IMR-90 (cell line): ENCODE measurements around the gene SKP1. TPM values are rescaled to one million over a fixed set of nuclear protein-coding genes. Genes with fewer than 3 reads are reported as not detected.

Source experiments
- ATAC-seq: fragments of 200-7000 bp; cut with Tn5 transposase; 2 replicates; pipeline ENCODE4 v1.9.1; 2020; ENCODE audit warnings: low read depth, mild to moderate bottlenecking, moderate library complexity
- BruUV-seq: library from RNA; stranded (reverse); fragments of 400-500 nt; replicated peaks from 2 replicates; lab custom pipeline; 2021; lab: Mats Ljungman, UMichigan
- CTCF ChIA-PET: fragments of 300-600 bp; formaldehyde crosslinking; extraction: SDS; loops from one replicate; lab custom pipeline; 2021; ENCODE audit warnings: antibody characterized with exemption; lab: Yijun Ruan, JAX
- POLR2A ChIA-PET: fragments of 300-600 bp; sonication (Branson Sonifier 250); formaldehyde crosslinking; loops from one replicate; lab custom pipeline; 2022; ENCODE audit warnings: antibody characterized with exemption; ENCODE audit not compliant: unreplicated experiment; lab: Charles Lee
- DNase-seq: peaks from one replicate; pipeline ENCODE4 v3.0.0; 2013
- H2AFZ ChIP-seq: replicated peaks from 2 replicates; pipeline ENCODE3; 2013; ENCODE audit warnings: low read length, mild to moderate bottlenecking; ENCODE audit not compliant: poor library complexity
- H2AK5ac ChIP-seq: 2 replicates; pipeline ENCODE4 v1.6.1; 2013; ENCODE audit warnings: low read depth, low read length, inconsistent platforms
- H2AK9ac ChIP-seq: replicated peaks from 2 replicates; pipeline ENCODE3; 2013; ENCODE audit warnings: mild to moderate bottlenecking, low read depth, low read length, moderate library complexity; ENCODE audit not compliant: poor library complexity
- H2BK120ac ChIP-seq: 2 replicates; pipeline ENCODE4 v1.6.1; 2013; ENCODE audit warnings: low read depth, low read length, inconsistent platforms
- H2BK15ac ChIP-seq: 3 replicates; pipeline ENCODE4 v1.6.1; 2013; ENCODE audit warnings: low read depth, low read length, inconsistent platforms
- H2BK20ac ChIP-seq: 2 replicates; pipeline ENCODE4 v1.6.1; 2013; ENCODE audit warnings: low read depth, mild to moderate bottlenecking, inconsistent platforms, low read length, moderate library complexity
- H2BK5ac ChIP-seq: 2 replicates; pipeline ENCODE4 v1.6.1; 2013; ENCODE audit warnings: mild to moderate bottlenecking, low read depth, low read length, inconsistent platforms; ENCODE audit not compliant: poor library complexity, severe bottlenecking
- H3K14ac ChIP-seq: replicated peaks from 2 replicates; pipeline ENCODE4 v1.6.1; 2013; ENCODE audit warnings: low read depth, low read length, inconsistent platforms
- H3K18ac ChIP-seq: 2 replicates; pipeline ENCODE4 v1.6.1; 2013; ENCODE audit warnings: low read depth, low read length, control low read depth
- H3K23ac ChIP-seq: 2 replicates; pipeline ENCODE4 v1.6.1; 2013; ENCODE audit warnings: low read depth, low read length, inconsistent platforms
- H3K27ac ChIP-seq: 2 replicates; pipeline ENCODE4 v1.5.1; 2013; ENCODE audit warnings: mild to moderate bottlenecking, control low read depth, low read length; ENCODE audit not compliant: insufficient read depth
- H3K27me3 ChIP-seq: 2 replicates; pipeline ENCODE4 v1.6.1; 2013; ENCODE audit warnings: low read length; ENCODE audit not compliant: control insufficient read depth, insufficient read depth
- H3K36me3 ChIP-seq: 2 replicates; pipeline ENCODE4 v1.6.1; 2013; ENCODE audit warnings: low read length, mixed read lengths; ENCODE audit not compliant: control insufficient read depth, insufficient read depth
- H3K4ac ChIP-seq: 2 replicates; pipeline ENCODE4 v1.6.1; 2013; ENCODE audit warnings: low read depth, low read length, inconsistent platforms
- H3K4me1 ChIP-seq: 2 replicates; pipeline ENCODE4 v1.6.1; 2013; ENCODE audit warnings: low read length, mixed read lengths; ENCODE audit not compliant: control insufficient read depth, insufficient read depth
- H3K4me2 ChIP-seq: 2 replicates; pipeline ENCODE4 v1.6.1; 2013; ENCODE audit warnings: low read depth, mild to moderate bottlenecking, control low read depth, low read length, moderate library complexity
- H3K4me3 ChIP-seq: 2 replicates; pipeline ENCODE4 v1.5.1; 2013; ENCODE audit warnings: low read depth, mild to moderate bottlenecking, control low read depth, low read length, moderate library complexity; ENCODE audit not compliant: insufficient read depth
- H3K56ac ChIP-seq: 2 replicates; pipeline ENCODE4 v1.6.1; 2013; ENCODE audit warnings: low read length, inconsistent platforms; ENCODE audit not compliant: insufficient read depth; ENCODE audit errors: extremely low read depth
- H3K79me1 ChIP-seq, 2 experiments: 2 replicates each; pipeline ENCODE4 v1.6.1; 2013; ENCODE audit warnings: low read length in 2 of 2, inconsistent platforms in 1 of 2, low read depth in 1 of 2
- H3K9ac ChIP-seq: 2 replicates; pipeline ENCODE4 v1.6.1; 2013; ENCODE audit warnings: low read depth, low read length, control low read depth
- H3K9me1 ChIP-seq: 2 replicates; pipeline ENCODE4 v1.6.1; 2013; ENCODE audit warnings: low read length, inconsistent platforms; ENCODE audit not compliant: insufficient read depth
- H3K9me3 ChIP-seq: 2 replicates; pipeline ENCODE4 v1.6.1; 2013; ENCODE audit warnings: low read length; ENCODE audit not compliant: control insufficient read depth, insufficient read depth
- H4K20me1 ChIP-seq: 2 replicates; pipeline ENCODE4 v1.6.1; 2013; ENCODE audit warnings: low read length, inconsistent platforms; ENCODE audit not compliant: insufficient read depth
- H4K5ac ChIP-seq: 2 replicates; pipeline ENCODE4 v1.6.1; 2013; ENCODE audit warnings: mild to moderate bottlenecking, low read depth, low read length, control low read depth
- H4K8ac ChIP-seq, 2 experiments: 2 replicates each; pipeline ENCODE4 v1.6.1; 2013; ENCODE audit warnings: low read depth in 2 of 2, low read length in 2 of 2, control low read depth in 1 of 2, inconsistent platforms in 1 of 2
- H4K91ac ChIP-seq: 2 replicates; pipeline ENCODE4 v1.6.1; 2013; ENCODE audit warnings: low read depth, low read length, inconsistent platforms; ENCODE audit not compliant: insufficient read depth
- POLR2A ChIP-seq: IDR thresholded peaks from 2 replicates; pipeline ENCODE4 v1.6.1; 2012; ENCODE audit warnings: mild to moderate bottlenecking, low read depth, low read length
- USF2 ChIP-seq: fragments of 150-350 bp; IDR thresholded peaks from 2 replicates; pipeline ENCODE4 v1.6.1; 2017; ENCODE audit warnings: mild to moderate bottlenecking, antibody characterized with exemption, low read length, low read depth
- WGBS, 2 experiments: methylation state at CpG; one replicate each; pipeline versions ENCODE4 v1.1.5 to v1.1.7; 2013; ENCODE audit warnings: missing lambda C conversion rate in 2 of 2; ENCODE audit not compliant: insufficient read length in 1 of 2; ENCODE audit errors: extremely low coverage in 2 of 2; 5-methylcytosine and 5-hydroxymethylcytosine counted together
- dilution Hi-C: fragments of 300-500 bp; cut with HindIII; formaldehyde crosslinking; loops from one replicate; pipeline ENCODE4 v1.14.3; 2018; ENCODE audit warnings: low sequenced_read_pairs; ENCODE audit not compliant: unreplicated experiment
- in situ Hi-C: fragments of 300-500 bp; cut with MboI; formaldehyde crosslinking; loops from 3 replicates; pipeline ENCODE4 v1.14.3; 2019; ENCODE audit warnings: low sequenced_read_pairs, inconsistent platforms, mixed read lengths
- intact Hi-C: fragments of 100-400 bp; cut with micrococcal nuclease; formaldehyde crosslinking; loops from 2 replicates; pipeline ENCODE4 v1.10.0; 2022
- polyA plus RNA-seq, 3 experiments: library from polyadenylated mRNA; depleted of rRNA; stranded (reverse); fragments of >200 nt; gene quantifications; 2 replicates each; pipeline ENCODE4 v1.2.3, GENCODE V29; 2012; ENCODE audit warnings: low replicate concordance in 1 of 3
- total RNA-seq: library from RNA; depleted of rRNA; stranded (reverse); fragments of >200 nt; gene quantifications from 2 replicates; pipeline ENCODE4 v1.2.3, GENCODE V29; 2012

Gene SKP1
- total and polyA plus RNA-seq, 2 of the 4 experiments (the other 2 are of a cell fraction), result 206 to 618 TPM

- peak overlapping the region in 1 of 2 experiments; percentile 27; a peak in 1 of 4 replicates for H4K8ac ChIP-seq
- H3K4me3 ChIP-seq, result no peak overlapping the region
- H2BK120ac ChIP-seq, result peak overlapping the region; percentile 39; the same call in 1 of the 2 replicates
- H2AFZ ChIP-seq, result peak overlapping the region; percentile 58
- no peak overlapping the region for H3K4me2 ChIP-seq
- H2BK15ac ChIP-seq, result peak overlapping the region; percentile 14; the same call in 1 of the 3 replicates
- peak overlapping the region; percentile 53; the same call in 1 of the 2 replicates for H3K14ac ChIP-seq
- ChIA-PET CTCF (interaction anchor here (0.8 to 1.6 kb wide), 3 partner anchors 16 to 85 kb away, joined by 4 read pairs; no protein-coding TSS in a partner anchor), POLR2A (no interaction called here)
- H3K4ac ChIP-seq, result peak overlapping the region; percentile 53
- peaks cover 14% of the 10 kb centered on the region for H3K4me1 ChIP-seq
- H2BK5ac ChIP-seq, result peak overlapping the region; percentile 32
- 100% methylated on average over 2 of the region's 8 CpGs; no CpG with 5 or more reads in 1 of the 2 experiments for WGBS, 2 experiments
- ATAC-seq (peak; percentile 15), DNase-seq (peak; percentile 69)
- H3K18ac ChIP-seq, result no peak overlapping the region
- no peak overlapping the region for H3K9ac ChIP-seq
- BruUV-seq, result no TSS peak
- no peak overlapping the region; the same call in 1 of the 2 replicates for H3K56ac ChIP-seq
- H3K79me1 ChIP-seq, result peaks cover 0 to 33% of the 10 kb centered on the region in 2 experiments; a peak in 3 of 4 replicates
- H4K5ac ChIP-seq, result no peak overlapping the region
- H2AK5ac ChIP-seq, result peak overlapping the region; percentile 80
- peak overlapping the region; percentile 79 for H2AK9ac ChIP-seq
- H3K9me1 ChIP-seq, result peaks cover 30% of the 10 kb centered on the region
- intact Hi-C loops, result no loop called here
- H2BK20ac ChIP-seq, result peak overlapping the region; percentile 39; the same call in 1 of the 2 replicates
- H3K27ac ChIP-seq, result peak overlapping the region; percentile 25; the same call in 1 of the 2 replicates
- in situ Hi-C loops, result no loop called here
- H3K36me3 ChIP-seq, result peaks cover 6% of the 10 kb centered on the region
- no peaks in the 10 kb centered on the region for H3K9me3 ChIP-seq
- H4K91ac ChIP-seq, result peak overlapping the region; percentile 22; the same call in 1 of the 2 replicates
- no peaks in the 10 kb centered on the region for H3K27me3 ChIP-seq
- peaks cover 24% of the 10 kb centered on the region for H4K20me1 ChIP-seq
- H3K23ac ChIP-seq, result peak overlapping the region; percentile 67; the same call in 1 of the 2 replicates
- no peak for TF ChIP-seq USF2
- TF ChIP-seq POLR2A, result 0 out of 2 replicates have a peak, but pooled peaks have one; percentile 14
- dilution Hi-C loops, result no loop called here
These were observed 52.3 kb downstream of the SKP1 start for GRCh38 chr5:134124289-134125038.
